ENCODE results near the gene TMEM62.

- no peak for TF ChIP-seq CTCF (IDR thresholded peaks at IDR 0.05)
- no peak for TF ChIP-seq POLR2A (IDR thresholded peaks at IDR 0.05)
Observed at GRCh38 chr15:43094416-43095030, 38.9 kb upstream of the TMEM62 start.
